ENCODE data around the gene CARS2.

The CARS2 gene

DNA sequence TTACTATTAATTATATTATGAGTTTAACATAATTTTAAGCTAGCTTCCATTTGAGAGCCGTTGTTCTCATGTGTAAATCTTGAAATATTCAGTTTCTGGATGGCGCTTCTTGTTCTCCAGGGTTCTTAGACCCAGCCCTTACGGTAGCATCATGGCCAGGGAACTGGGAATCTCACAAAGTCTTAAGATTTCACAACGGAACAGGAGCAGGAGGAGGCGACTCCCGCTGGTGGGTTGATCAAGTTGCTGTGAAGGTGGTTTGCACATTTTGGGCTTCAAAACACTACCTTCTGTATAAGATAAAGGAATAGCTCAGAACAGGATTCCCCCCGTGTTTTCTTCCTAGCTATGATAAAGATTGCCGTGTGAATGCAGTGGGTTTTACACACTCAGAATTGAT lies 87.7 kb downstream of the CARS2 start:
- no peaks in the 10 kb centered on the region for H3K9me3 ChIP-seq (ENCODE audit: insufficient read depth, low read length, severe bottlenecking)
- H3K4me2 ChIP-seq (ENCODE audit: insufficient read depth, low read length): peak overlapping the region; percentile 12; the same call in 1 of the 2 replicates
- no peak overlapping the region for H2AFZ ChIP-seq (ENCODE audit: low read depth, low read length)
- peaks cover 78% of the 10 kb centered on the region for H3K79me2 ChIP-seq (ENCODE audit: insufficient read depth, low read length)
- no peaks in the 10 kb centered on the region for H3K27me3 ChIP-seq (ENCODE audit: insufficient read depth, low read length, poor library complexity)
- ATAC-seq (ENCODE audit: insufficient read depth, low read depth) (no peak), DNase-seq (no peak)
- no peak for TF ChIP-seq EZH2 (IDR thresholded peaks at IDR 0.05; ENCODE audit: borderline replicate concordance, low read depth, low read length, severe bottlenecking)
- TF ChIP-seq, protein P1, sequence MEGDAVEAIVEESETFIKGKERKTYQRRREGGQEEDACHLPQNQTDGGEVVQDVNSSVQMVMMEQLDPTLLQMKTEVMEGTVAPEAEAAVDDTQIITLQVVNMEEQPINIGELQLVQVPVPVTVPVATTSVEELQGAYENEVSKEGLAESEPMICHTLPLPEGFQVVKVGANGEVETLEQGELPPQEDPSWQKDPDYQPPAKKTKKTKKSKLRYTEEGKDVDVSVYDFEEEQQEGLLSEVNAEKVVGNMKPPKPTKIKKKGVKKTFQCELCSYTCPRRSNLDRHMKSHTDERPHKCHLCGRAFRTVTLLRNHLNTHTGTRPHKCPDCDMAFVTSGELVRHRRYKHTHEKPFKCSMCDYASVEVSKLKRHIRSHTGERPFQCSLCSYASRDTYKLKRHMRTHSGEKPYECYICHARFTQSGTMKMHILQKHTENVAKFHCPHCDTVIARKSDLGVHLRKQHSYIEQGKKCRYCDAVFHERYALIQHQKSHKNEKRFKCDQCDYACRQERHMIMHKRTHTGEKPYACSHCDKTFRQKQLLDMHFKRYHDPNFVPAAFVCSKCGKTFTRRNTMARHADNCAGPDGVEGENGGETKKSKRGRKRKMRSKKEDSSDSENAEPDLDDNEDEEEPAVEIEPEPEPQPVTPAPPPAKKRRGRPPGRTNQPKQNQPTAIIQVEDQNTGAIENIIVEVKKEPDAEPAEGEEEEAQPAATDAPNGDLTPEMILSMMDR (IDR thresholded peaks at IDR 0.05; ENCODE audit: borderline replicate concordance, extremely low read depth, low read length, poor library complexity, severe bottlenecking): no peak
- H3K4me3 ChIP-seq (ENCODE audit: low read depth in 1 of 2, low read length in 2 of 2): no peak overlapping the region
- peaks cover 16% of the 10 kb centered on the region for H3K36me3 ChIP-seq (ENCODE audit: insufficient read depth, low read length)
- no peak overlapping the region for H3K9ac ChIP-seq (ENCODE audit: low read depth, low read length)
- H3K27ac ChIP-seq (ENCODE audit: low read length): no peak overlapping the region
- H4K20me1 ChIP-seq (ENCODE audit: insufficient read depth, low read length): peaks cover 49% of the 10 kb centered on the region
- peaks cover 28% of the 10 kb centered on the region for H3K4me1 ChIP-seq (ENCODE audit: insufficient read depth, low read length)

GRCh38 chr13:110617321-110618072 lies 88.4 kb downstream of the CARS2 start:
- TF ChIP-seq, protein P1 (IDR thresholded peaks at IDR 0.05; ENCODE audit: borderline replicate concordance, extremely low read depth, low read length, poor library complexity, severe bottlenecking): no peak
- TF ChIP-seq EZH2 (IDR thresholded peaks at IDR 0.05; ENCODE audit: borderline replicate concordance, low read depth, low read length, severe bottlenecking): no peak
- Histone ChIP-seq H3K27me3 (ENCODE audit: insufficient read depth, low read length, poor library complexity) (no peaks in the 10 kb centered on the region), H3K27ac (ENCODE audit: low read length) (no peak overlapping the region), H3K4me3 (ENCODE audit: low read depth in 1 of 2, low read length in 2 of 2) (peak overlapping the region in 1 of 2 experiments; percentile 97; a peak in 1 of 4 replicates), H3K4me2 (ENCODE audit: insufficient read depth, low read length) (peak overlapping the region; percentile 98), H3K79me2 (ENCODE audit: insufficient read depth, low read length) (peaks cover 72% of the 10 kb centered on the region), H3K9ac (ENCODE audit: low read depth, low read length) (peak overlapping the region; percentile 93; the same call in 1 of the 2 replicates), H3K4me1 (ENCODE audit: insufficient read depth, low read length) (peaks cover 28% of the 10 kb centered on the region), H3K36me3 (ENCODE audit: insufficient read depth, low read length) (peaks cover 9% of the 10 kb centered on the region), H4K20me1 (ENCODE audit: insufficient read depth, low read length) (peaks cover 42% of the 10 kb centered on the region), H3K9me3 (ENCODE audit: insufficient read depth, low read length, severe bottlenecking) (no peaks in the 10 kb centered on the region), H2AFZ (ENCODE audit: low read depth, low read length) (no peak overlapping the region)
- no peak for DNase-seq
- no peak for ATAC-seq (ENCODE audit: insufficient read depth, low read depth)

DNA sequence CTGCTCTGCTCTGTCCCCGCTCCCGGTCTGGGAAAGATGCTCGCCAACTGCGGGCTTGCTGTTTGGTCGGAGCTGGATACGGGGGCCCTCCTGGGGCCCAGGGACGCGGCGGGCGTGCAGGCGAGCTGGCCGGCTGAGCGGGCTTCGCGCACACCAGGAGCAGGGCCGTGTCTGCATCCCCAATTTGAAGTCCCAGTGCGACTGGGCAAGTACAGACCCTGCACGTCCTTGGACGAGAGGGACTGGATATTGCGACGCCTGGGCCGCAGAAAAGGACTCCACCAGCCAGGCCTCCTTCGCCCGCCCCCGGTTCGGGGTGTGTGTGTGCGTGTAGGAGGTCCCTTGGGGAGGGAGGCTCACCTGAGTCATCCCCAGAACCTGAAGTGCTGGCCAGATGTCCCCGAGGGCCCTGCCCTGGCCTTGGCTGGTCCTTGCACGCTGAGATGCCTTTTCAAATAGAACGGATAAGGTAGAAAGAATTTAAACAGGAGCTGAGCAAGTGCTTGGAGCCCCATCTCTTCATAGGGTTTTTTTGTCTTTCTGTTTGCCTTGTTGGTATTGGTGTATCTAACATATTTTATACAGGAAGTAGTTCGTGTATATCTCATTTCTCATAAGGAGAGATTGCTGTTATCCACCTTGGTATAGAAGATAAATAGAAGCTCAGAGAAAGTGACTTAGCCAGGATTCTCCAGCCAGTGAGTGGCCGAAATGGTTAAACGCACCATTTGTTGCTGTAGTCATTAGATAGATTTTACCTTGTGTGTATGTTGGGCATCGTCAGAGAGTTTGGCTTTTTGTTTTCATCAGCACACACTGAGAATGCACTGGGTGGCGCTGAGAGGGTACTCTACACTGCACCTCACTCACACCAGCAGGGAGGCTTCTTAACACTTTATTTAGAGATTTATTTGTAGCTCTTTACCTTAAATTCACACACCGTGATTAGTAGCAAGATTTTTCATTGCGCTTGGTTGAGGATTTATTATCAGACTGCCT lies 89.5 kb downstream of the CARS2 start:
- TF ChIP-seq EZH2 (IDR thresholded peaks at IDR 0.05; ENCODE audit: borderline replicate concordance, low read depth, low read length, severe bottlenecking): no peak
- TF ChIP-seq, protein P1 (IDR thresholded peaks at IDR 0.05; ENCODE audit: borderline replicate concordance, extremely low read depth, low read length, poor library complexity, severe bottlenecking): peak; percentile 55
- Histone ChIP-seq H3K4me3 (ENCODE audit: low read depth in 1 of 2, low read length in 2 of 2) (peak overlapping the region; percentile 87 to 97), H4K20me1 (ENCODE audit: insufficient read depth, low read length) (peaks cover 37% of the 10 kb centered on the region), H3K9ac (ENCODE audit: low read depth, low read length) (peak overlapping the region; percentile 93), H3K9me3 (ENCODE audit: insufficient read depth, low read length, severe bottlenecking) (no peaks in the 10 kb centered on the region), H3K4me2 (ENCODE audit: insufficient read depth, low read length) (peak overlapping the region; percentile 98), H3K4me1 (ENCODE audit: insufficient read depth, low read length) (peaks cover 28% of the 10 kb centered on the region), H3K36me3 (ENCODE audit: insufficient read depth, low read length) (peaks cover 4% of the 10 kb centered on the region; the same call in 1 of the 2 replicates), H2AFZ (ENCODE audit: low read depth, low read length) (peak overlapping the region; percentile 83), H3K79me2 (ENCODE audit: insufficient read depth, low read length) (peaks cover 61% of the 10 kb centered on the region), H3K27ac (ENCODE audit: low read length) (peak overlapping the region; percentile 81), H3K27me3 (ENCODE audit: insufficient read depth, low read length, poor library complexity) (no peaks in the 10 kb centered on the region)
- ATAC-seq (ENCODE audit: insufficient read depth, low read depth) (peak; percentile 6), DNase-seq (peak; percentile 28)

Measured in DND-41 (cell line).